ENCODE data around the gene PHC2.
"Not testable (repeated sequence)": the region's sequence is repeated elsewhere in the genome, so short reads cannot be mapped to it uniquely, and the experiment has no call there.

Gene PHC2

DNA sequence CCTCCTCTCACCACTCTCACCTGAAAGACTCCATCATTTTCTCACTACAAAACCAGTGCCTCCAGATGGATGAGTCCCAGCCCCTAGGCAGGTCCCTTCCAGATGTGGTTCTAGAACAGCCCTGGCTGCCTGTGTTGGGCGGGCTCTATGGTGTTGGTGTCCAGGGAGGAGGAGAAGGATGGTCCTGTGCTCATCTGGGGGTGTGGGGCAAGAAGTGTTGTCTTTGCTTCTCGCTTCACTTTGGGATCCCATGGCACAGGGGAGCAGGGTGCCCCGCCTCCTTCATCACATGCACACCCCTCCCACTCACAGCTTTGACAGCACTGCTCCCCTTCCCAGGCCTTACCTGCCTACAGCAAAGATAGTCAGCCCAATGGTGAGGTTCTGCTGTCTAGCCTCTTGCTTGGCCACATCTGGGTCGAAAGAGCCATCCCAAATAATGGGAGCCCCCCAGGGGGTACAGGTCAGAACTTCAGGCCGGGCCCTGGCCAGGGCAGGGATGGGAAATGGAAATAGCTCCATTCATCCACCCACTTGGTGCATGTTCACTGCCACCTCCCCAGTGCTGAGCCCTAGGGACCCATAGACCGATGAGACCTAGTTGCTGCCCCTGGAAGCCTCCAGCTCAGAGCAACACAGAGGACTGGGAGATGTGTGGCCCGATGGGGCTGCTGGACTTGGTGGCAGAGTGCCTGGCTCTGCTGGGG is 119.0 kb downstream of the PHC2 start:
- Histone ChIP-seq H3K27me3 (ENCODE audit: insufficient read depth, low read depth) (no peaks in the 10 kb centered on the region), H3K27ac (no peak overlapping the region), H3K4me3 (IDR thresholded peaks at IDR 0.05; ENCODE audit: insufficient read depth, low read depth, low read length) (no peak overlapping the region), H4K20me1 (ENCODE audit: insufficient read depth) (no peaks in the 10 kb centered on the region), H3K79me2 (ENCODE audit: insufficient read depth, low read depth) (no peaks in the 10 kb centered on the region), H3K4me2 (no peak overlapping the region), H3K9ac (no peak overlapping the region), H2AFZ (ENCODE audit: low read depth) (no peak overlapping the region), H3K36me3 (ENCODE audit: insufficient read depth) (no peaks in the 10 kb centered on the region), H3K4me1 (ENCODE audit: low read depth, poor library complexity, severe bottlenecking) (no peaks in the 10 kb centered on the region)
- TF ChIP-seq, protein P1, sequence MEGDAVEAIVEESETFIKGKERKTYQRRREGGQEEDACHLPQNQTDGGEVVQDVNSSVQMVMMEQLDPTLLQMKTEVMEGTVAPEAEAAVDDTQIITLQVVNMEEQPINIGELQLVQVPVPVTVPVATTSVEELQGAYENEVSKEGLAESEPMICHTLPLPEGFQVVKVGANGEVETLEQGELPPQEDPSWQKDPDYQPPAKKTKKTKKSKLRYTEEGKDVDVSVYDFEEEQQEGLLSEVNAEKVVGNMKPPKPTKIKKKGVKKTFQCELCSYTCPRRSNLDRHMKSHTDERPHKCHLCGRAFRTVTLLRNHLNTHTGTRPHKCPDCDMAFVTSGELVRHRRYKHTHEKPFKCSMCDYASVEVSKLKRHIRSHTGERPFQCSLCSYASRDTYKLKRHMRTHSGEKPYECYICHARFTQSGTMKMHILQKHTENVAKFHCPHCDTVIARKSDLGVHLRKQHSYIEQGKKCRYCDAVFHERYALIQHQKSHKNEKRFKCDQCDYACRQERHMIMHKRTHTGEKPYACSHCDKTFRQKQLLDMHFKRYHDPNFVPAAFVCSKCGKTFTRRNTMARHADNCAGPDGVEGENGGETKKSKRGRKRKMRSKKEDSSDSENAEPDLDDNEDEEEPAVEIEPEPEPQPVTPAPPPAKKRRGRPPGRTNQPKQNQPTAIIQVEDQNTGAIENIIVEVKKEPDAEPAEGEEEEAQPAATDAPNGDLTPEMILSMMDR (conservative IDR thresholded peaks at IDR 0.05; ENCODE audit: low read depth, low read length), result no peak

DNA sequence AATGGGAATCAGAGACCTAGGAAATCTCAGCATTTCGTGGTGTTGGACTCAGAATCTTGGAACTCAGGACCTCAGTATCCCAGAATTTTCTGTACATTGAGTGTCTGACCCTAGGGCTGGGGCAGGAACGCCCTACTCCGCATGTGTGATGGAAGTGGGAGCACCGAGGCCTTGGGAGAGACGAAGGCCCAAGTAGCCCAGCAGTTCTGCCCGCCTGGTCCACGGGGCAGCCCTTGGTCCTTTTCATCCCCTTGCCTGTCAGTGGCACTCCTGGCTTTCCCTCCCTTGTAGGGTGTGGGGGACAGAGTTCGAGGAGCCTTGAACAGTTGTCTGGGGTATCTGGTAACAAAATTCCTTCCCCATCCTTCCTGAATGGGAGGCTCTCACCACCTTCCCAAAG is 120.2 kb downstream of the PHC2 start:
- Histone ChIP-seq H3K27me3 (ENCODE audit: insufficient read depth, low read depth) (no peaks in the 10 kb centered on the region), H3K9ac (no peak overlapping the region), H3K4me1 (ENCODE audit: low read depth, poor library complexity, severe bottlenecking) (no peaks in the 10 kb centered on the region), H2AFZ (ENCODE audit: low read depth) (no peak overlapping the region), H3K79me2 (ENCODE audit: insufficient read depth, low read depth) (no peaks in the 10 kb centered on the region), H4K20me1 (ENCODE audit: insufficient read depth) (no peaks in the 10 kb centered on the region), H3K4me2 (no peak overlapping the region), H3K27ac (no peak overlapping the region), H3K36me3 (ENCODE audit: insufficient read depth) (no peaks in the 10 kb centered on the region), H3K4me3 (IDR thresholded peaks at IDR 0.05; ENCODE audit: insufficient read depth, low read depth, low read length) (no peak overlapping the region)
- TF ChIP-seq, protein P1 (conservative IDR thresholded peaks at IDR 0.05; ENCODE audit: low read depth, low read length), result no peak

DNA sequence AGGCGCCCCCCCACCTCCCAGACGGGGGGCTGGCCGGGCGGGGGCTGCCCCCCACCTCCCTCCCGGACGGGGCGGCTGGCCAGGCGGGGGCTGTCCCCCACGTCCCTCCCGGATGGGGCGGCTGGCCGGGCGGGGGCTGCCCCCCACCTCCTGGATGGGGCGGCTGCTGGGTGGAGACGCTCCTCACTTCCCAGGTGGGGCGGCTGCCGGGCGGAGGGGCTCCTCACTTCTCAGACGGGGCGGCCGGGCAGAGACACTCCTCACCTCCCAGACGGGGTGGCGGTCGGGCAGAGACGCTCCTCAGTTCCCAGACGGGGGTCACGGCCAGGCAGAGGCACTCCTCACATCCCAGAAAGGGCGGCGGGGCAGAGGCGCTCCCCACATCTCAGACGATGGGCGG is 121.5 kb downstream of the PHC2 start:
- H3K27ac ChIP-seq; H3K4me2 ChIP-seq; H2AFZ ChIP-seq (ENCODE audit: low read depth); H3K4me3 ChIP-seq (IDR thresholded peaks at IDR 0.05; ENCODE audit: insufficient read depth, low read depth, low read length); H3K79me2 ChIP-seq (ENCODE audit: insufficient read depth, low read depth); H3K9ac ChIP-seq; H4K20me1 ChIP-seq (ENCODE audit: insufficient read depth); H3K36me3 ChIP-seq (ENCODE audit: insufficient read depth); H3K27me3 ChIP-seq (ENCODE audit: insufficient read depth, low read depth); H3K4me1 ChIP-seq (ENCODE audit: low read depth, poor library complexity, severe bottlenecking): not testable (repeated sequence)

DNA sequence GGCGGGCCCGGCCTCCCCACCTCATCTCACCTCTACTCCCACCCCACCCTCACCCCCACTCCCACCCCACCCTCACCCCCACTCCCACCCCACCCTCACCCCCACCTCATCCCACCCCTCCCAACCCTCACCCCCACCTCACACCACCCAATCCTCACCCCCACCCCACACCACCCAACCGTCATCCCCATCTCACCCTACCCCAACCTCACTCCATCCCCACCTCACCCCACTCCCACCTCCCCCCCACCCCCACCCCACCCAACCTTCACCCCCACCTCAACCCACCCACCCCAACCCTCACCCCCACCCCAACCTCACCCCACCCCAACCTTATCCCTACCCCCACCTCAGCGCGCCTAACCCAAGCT is 123.4 kb downstream of the PHC2 start:
- Histone ChIP-seq H3K27me3 (ENCODE audit: insufficient read depth, low read depth) (no peaks in the 10 kb centered on the region), H3K4me2 (no peak overlapping the region)
- TF ChIP-seq, protein P1 (conservative IDR thresholded peaks at IDR 0.05; ENCODE audit: low read depth, low read length), result no peak

DNA sequence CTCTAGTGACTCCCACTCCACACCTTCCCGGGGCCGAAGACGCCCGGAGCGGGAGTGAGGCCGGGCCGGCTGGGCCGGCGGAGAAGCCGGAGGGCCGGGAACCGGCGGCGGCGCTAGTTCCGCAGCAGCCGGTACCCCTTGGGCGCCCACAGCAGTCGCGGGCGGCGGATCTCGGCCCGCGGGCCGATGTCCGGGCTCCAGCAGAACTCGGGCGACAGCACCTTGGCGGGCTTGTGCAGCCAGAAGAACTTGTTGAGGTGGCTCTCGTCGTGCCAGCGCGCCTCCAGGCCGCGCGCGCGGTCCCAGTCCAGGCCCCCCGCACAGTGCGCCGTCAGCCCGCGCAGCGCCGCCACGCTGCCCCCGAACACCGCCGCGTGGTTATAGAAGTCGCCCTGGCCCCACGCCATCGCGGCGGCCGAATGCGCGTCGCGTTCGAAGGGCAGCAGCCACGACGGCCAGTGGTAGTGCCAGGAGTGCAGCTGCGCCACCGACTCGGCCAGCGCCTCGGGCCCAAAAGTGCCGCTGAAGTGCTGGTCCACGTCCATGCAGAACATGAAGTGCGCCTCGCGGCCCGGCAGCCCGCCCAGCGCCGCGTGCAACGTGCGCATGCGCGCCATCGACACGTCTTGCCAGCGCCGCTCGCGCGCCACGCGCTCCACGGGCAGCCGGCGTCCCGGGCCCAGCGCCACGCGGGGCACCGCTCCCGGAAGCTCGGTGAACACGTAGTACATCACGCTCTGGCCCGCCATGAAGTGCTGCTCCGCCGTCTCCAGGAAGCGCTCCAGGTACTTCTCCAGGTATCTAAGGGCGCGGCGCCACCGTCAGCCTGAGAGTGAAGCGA is 124.0 kb downstream of the PHC2 start:
- Histone ChIP-seq H2AFZ (ENCODE audit: low read depth) (no peak overlapping the region), H3K4me2 (no peak overlapping the region), H3K36me3 (ENCODE audit: insufficient read depth) (no peaks in the 10 kb centered on the region), H3K79me2 (ENCODE audit: insufficient read depth, low read depth) (no peaks in the 10 kb centered on the region), H4K20me1 (ENCODE audit: insufficient read depth) (no peaks in the 10 kb centered on the region), H3K27ac (no peak overlapping the region), H3K27me3 (ENCODE audit: insufficient read depth, low read depth) (no peaks in the 10 kb centered on the region), H3K4me1 (ENCODE audit: low read depth, poor library complexity, severe bottlenecking) (no peaks in the 10 kb centered on the region), H3K4me3 (IDR thresholded peaks at IDR 0.05; ENCODE audit: insufficient read depth, low read depth, low read length) (no peak overlapping the region), H3K9ac (no peak overlapping the region)
- TF ChIP-seq, protein P1 (conservative IDR thresholded peaks at IDR 0.05; ENCODE audit: low read depth, low read length), result no peak

More for the DNA sequence above, 123.4 kb downstream of the PHC2 start:
- no peak overlapping the region for H3K27ac ChIP-seq
- H3K79me2 ChIP-seq (ENCODE audit: insufficient read depth, low read depth), result no peaks in the 10 kb centered on the region
- H2AFZ ChIP-seq (ENCODE audit: low read depth), result no peak overlapping the region
- H3K9ac ChIP-seq, result no peak overlapping the region
- H3K4me1 ChIP-seq (ENCODE audit: low read depth, poor library complexity, severe bottlenecking), result no peaks in the 10 kb centered on the region
- no peaks in the 10 kb centered on the region for H3K36me3 ChIP-seq (ENCODE audit: insufficient read depth)
- H4K20me1 ChIP-seq (ENCODE audit: insufficient read depth), result no peaks in the 10 kb centered on the region
- no peak overlapping the region for H3K4me3 ChIP-seq (IDR thresholded peaks at IDR 0.05; ENCODE audit: insufficient read depth, low read depth, low read length)

All from KMS-11 (cell line).